Mesodermal cell (in vitro differentiated cells): ENCODE measurements around the gene F2RL3.

Experiments used
- H3K27ac ChIP-seq: 2 replicates; pipeline ENCODE4 v1.7.0; 2013; ENCODE audit warnings: mild to moderate bottlenecking, low read depth, low read length, moderate library complexity; ENCODE audit not compliant: severe bottlenecking
- H3K36me3 ChIP-seq: 2 replicates; pipeline ENCODE4 v1.7.1; 2013; ENCODE audit warnings: mild to moderate bottlenecking, low read length, moderate library complexity; ENCODE audit not compliant: control insufficient read depth, insufficient read depth
- H3K4me1 ChIP-seq: one replicate; pipeline ENCODE4 v1.7.1; 2013; ENCODE audit warnings: mild to moderate bottlenecking, low read length; ENCODE audit not compliant: insufficient read depth, control insufficient read depth, poor library complexity, severe bottlenecking
- H3K4me3 ChIP-seq: 2 replicates; pipeline ENCODE4 v1.7.0; 2013; ENCODE audit warnings: low read length, control low read depth, mild to moderate bottlenecking; ENCODE audit not compliant: insufficient read depth, poor library complexity, severe bottlenecking; ENCODE audit errors: extremely low read depth
- H3K9me3 ChIP-seq: 2 replicates; pipeline ENCODE4 v1.7.1; 2013; ENCODE audit warnings: mild to moderate bottlenecking, low read length, moderate library complexity; ENCODE audit not compliant: control insufficient read depth
- WGBS, 2 experiments: methylation state at CpG; one replicate each; pipeline ENCODE4 v1.1.5; 2013; ENCODE audit warnings: missing lambda C conversion rate in 2 of 2; ENCODE audit not compliant: insufficient coverage in 2 of 2; 5-methylcytosine and 5-hydroxymethylcytosine counted together

The F2RL3 gene

DNA sequence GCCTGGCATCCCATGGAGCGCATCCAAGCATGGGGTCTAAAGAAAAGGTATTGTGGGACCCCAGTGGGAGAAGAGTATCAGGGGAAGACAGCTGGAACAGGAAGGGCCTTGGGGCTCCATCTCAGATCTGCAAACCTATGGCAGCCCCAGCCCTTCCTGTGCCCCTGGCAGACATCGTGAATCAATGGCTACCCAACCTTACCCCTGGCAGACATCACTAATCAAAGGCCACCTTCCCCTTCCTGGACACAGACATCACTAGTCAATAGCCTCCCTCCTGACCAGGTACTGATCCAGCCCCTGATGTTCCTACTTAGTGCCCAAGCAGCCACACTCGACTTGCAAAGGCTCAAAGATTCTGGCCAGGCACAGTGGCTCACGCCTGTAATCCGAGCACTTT lies 15.8 kb downstream of the F2RL3 start:
- no peak overlapping the region for H3K4me3 ChIP-seq
- H3K9me3 ChIP-seq, result no peaks in the 10 kb centered on the region
- H3K4me1 ChIP-seq, result no peaks in the 10 kb centered on the region
- H3K36me3 ChIP-seq, result no peaks in the 10 kb centered on the region
- H3K27ac ChIP-seq, result no peak overlapping the region
- WGBS, 2 experiments, result 82 to 90% methylated on average over 3 to 5 of the region's 5 CpGs

DNA sequence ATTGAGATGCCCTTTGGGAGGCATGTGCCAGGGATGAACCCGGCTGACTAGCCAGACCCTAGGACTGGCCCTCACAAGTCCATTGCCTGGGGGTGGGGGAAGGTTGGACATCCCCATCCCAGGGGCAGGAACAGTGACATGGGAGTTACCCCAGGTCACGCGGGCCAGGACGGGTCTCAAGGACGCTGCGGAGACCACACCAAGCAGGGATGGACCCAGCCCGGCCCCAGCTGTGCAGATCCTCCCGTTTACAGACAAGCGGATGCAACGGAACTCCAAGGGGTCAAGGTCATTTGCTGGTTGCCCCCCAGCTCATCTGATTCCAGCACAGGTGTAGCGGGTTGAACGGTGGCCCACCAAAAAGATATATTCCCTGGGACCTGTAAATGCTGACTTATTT lies 20.0 kb downstream of the F2RL3 start:
- WGBS, 2 experiments, result 87 to 94% methylated on average over 12 of the region's 12 CpGs
- H3K27ac ChIP-seq, result no peak overlapping the region
- H3K36me3 ChIP-seq, result no peaks in the 10 kb centered on the region
- peaks cover 16% of the 10 kb centered on the region for H3K9me3 ChIP-seq
- no peaks in the 10 kb centered on the region for H3K4me1 ChIP-seq
- H3K4me3 ChIP-seq, result no peak overlapping the region

DNA sequence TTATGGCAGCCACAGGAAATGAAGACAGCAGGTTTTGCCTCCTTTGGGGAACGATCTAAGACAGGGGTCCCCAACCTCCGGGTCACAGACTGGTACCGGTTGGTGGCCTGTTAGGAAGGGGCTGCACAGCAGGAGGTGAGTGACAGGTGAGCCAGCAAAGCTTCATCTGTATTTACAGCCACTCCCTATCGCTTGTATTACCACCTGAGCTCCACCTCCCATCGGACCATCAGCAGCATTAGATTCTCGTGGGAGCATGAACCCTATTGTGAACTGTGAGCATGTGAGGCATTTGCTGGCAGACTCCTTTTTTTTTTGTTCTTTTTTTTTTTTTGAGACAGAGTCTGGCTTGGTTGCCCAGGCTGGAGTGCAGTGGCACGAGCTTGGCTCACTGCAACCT lies 22.2 kb downstream of the F2RL3 start:
- peaks cover 16% of the 10 kb centered on the region for H3K9me3 ChIP-seq
- no peak overlapping the region for H3K27ac ChIP-seq
- H3K4me3 ChIP-seq, result no peak overlapping the region
- 91 to 92% methylated on average over 5 to 6 of the region's 7 CpGs for WGBS, 2 experiments
- H3K36me3 ChIP-seq, result no peaks in the 10 kb centered on the region
- H3K4me1 ChIP-seq, result no peaks in the 10 kb centered on the region

DNA sequence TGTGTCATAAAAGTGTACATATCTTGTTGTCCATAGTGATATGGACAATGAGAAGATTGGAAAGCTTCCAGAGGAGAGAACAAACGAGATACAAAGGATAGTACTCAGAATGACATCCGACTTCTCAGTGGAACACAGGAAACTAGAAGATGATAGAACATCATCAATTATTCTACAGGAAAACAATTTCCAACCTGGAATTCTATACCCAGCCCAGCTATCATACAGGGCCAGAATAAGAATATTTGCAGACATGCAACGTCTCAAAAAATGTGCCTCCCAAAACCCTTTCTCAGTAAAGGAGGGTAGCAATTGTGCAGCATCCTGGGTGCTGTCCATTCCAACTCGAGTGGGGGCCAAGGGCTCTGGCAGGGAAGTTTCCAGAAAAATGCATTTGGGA lies 24.0 kb downstream of the F2RL3 start:
- Histone ChIP-seq H3K4me1 (no peaks in the 10 kb centered on the region), H3K36me3 (no peaks in the 10 kb centered on the region), H3K27ac (no peak overlapping the region), H3K9me3 (peaks cover 16% of the 10 kb centered on the region), H3K4me3 (no peak overlapping the region)
- 59 to 84% methylated on average over 2 to 3 of the region's 4 CpGs for WGBS, 2 experiments

DNA sequence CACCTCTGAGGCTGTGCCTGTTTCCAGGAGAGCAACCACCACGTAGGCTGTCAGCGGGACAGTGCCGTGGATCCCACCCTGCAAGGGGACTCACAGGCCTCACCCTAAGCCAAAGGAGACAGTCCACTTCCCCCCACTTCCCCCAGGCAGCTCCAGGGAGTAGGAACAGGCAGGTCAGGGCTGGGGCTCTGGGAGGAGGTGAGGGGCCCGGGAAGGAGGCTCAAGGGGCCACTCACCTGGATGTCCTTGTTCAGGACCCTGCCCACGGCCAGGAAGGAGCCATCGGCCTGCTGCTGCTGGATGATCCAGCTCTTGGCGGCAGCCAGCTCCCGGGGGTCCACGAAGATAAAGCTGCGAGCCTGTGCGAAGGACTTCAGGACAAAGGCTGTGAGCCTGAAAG lies 25.6 kb downstream of the F2RL3 start:
- Histone ChIP-seq H3K4me1 (no peaks in the 10 kb centered on the region), H3K36me3 (no peaks in the 10 kb centered on the region), H3K9me3 (peaks cover 16% of the 10 kb centered on the region), H3K27ac (no peak overlapping the region), H3K4me3 (no peak overlapping the region)
- 90 to 98% methylated on average over 8 to 9 of the region's 11 CpGs for WGBS, 2 experiments

DNA sequence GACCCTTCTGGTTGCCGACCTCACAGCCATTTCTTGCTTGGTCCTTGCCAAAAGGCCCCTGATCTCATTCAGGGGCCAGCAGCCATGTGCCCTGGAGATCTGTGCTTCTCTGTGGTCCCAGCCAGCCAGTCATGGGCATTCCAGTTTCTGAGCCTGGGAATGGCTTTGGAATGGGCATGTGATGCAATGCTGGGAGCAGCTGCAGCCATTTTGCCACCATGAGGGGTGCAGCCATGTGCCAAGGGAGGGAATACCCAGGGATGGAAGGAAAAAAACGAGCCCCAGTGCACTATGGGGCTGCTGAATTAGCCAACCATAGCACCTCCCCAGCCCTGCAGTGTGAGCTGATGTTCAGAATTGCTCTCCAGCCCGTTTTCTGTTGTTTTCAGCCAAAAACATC lies 26.3 kb downstream of the F2RL3 start:
- 61 to 71% methylated on average over 3 of the region's 3 CpGs for WGBS, 2 experiments
- Histone ChIP-seq H3K4me3 (no peak overlapping the region), H3K36me3 (no peaks in the 10 kb centered on the region), H3K27ac (no peak overlapping the region), H3K9me3 (peaks cover 16% of the 10 kb centered on the region), H3K4me1 (no peaks in the 10 kb centered on the region)

DNA sequence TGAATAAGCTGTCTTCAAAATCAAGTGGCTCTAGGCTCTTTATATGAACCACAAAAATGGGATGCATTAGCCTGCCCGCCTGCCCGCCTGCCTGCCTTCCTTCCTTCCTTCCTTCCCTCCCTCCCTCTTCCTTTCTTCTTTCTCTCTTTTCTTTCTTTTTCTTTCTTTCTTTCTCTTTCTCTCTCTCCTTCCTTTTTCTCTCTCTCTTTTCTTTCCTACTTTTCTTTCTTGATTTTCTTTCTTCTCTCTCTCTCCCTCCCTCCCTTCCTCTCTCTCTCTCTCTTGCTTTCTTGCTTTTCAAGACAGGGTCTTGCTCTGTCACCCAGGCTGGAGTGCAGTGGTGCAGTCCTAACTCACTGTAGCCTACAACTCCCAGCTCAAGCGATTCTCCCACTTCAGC lies 26.9 kb downstream of the F2RL3 start:
- no peaks in the 10 kb centered on the region for H3K36me3 ChIP-seq
- peaks cover 16% of the 10 kb centered on the region for H3K9me3 ChIP-seq
- no peak overlapping the region for H3K27ac ChIP-seq
- H3K4me3 ChIP-seq, result no peak overlapping the region
- 47 to 61% methylated on average over 2 to 3 of the region's 3 CpGs for WGBS, 2 experiments
- no peaks in the 10 kb centered on the region for H3K4me1 ChIP-seq

DNA sequence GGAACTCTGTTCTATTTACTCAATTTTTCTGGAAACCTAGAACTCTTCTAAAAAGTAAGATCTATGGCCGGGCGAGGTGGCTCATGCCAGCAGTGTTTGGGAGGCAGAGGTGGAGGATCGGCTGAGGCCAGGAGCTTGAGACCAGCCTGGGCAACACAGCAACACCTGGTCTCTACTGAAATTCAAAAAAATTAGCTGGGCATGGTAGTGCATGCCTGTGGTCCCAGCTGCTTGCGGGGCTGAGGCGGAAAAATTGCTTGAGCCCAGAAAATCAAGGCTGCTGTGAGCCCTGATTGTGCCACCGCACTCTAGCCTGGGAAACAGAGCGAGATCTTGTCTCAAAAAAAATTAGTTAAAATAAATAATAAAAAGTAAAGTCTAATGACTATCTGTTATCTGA lies 28.6 kb downstream of the F2RL3 start:
- H3K27ac ChIP-seq, result no peak overlapping the region
- WGBS, 2 experiments, result 65 to 68% methylated on average over 5 of the region's 7 CpGs
- peaks cover 12% of the 10 kb centered on the region for H3K9me3 ChIP-seq
- H3K4me1 ChIP-seq, result no peaks in the 10 kb centered on the region
- no peak overlapping the region for H3K4me3 ChIP-seq
- H3K36me3 ChIP-seq, result no peaks in the 10 kb centered on the region

DNA sequence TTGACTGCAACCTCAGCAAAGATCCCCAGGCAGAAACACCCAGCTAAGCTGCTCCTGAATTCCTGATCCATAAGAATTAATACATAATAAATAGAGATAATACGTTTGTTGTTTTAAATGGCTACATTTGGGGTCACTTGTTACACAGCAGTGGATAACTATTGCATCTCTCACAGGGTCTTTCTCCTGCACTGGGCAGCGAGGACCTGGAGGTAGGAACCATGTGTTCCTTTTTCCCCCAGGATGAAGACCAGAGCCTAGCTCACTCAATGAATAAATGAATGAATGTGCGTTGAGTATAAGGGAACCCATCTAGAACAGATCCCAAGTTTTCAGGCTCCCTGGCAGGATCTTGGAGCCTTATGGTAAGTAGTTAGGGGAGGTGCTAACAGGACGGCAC lies 30.7 kb downstream of the F2RL3 start:
- Histone ChIP-seq H3K9me3 (no peaks in the 10 kb centered on the region), H3K4me3 (no peak overlapping the region), H3K27ac (no peak overlapping the region), H3K4me1 (no peaks in the 10 kb centered on the region), H3K36me3 (no peaks in the 10 kb centered on the region)
- WGBS, 2 experiments, result 96 to 100% methylated on average over 2 to 3 of the region's 4 CpGs

DNA sequence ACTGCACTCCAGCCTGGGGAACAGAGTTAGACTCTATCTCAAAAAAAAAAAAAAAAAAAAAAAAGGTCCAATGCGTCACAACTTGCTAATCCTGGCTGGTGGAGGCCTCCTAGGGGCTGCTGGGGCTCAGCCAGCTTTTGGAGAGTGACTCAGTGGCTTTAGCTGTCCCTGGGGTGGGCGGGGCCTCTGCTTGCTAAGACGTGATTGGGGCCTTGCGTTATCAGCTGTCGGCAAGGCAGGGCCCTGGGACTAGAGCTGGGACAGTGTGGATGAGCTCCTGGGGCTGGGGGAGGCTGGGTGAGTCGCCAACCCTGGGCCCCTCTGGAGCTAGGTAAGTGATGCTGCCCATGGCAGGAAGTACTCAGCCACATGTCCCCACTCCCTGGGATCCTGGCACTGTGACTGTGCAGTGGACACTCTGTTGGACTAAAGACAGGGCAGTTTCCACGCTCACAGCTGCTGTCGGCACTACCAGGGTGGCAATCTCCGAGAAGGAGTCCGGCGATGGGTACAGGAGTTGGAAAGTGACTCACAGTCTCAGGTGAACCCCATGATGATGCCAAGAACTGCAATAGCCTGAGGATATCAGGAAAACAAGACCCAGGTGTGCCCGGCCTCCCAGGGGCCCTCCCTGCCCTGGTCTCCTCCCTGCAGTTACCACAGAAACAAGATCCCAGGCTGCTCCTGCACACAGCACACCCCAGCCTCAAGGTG lies 32.2 kb downstream of the F2RL3 start:
- Histone ChIP-seq H3K4me1 (no peaks in the 10 kb centered on the region), H3K9me3 (peaks cover 4% of the 10 kb centered on the region), H3K36me3 (no peaks in the 10 kb centered on the region), H3K4me3 (no peak overlapping the region), H3K27ac (no peak overlapping the region)
- WGBS, 2 experiments, result 69 to 86% methylated on average over 9 of the region's 12 CpGs

DNA sequence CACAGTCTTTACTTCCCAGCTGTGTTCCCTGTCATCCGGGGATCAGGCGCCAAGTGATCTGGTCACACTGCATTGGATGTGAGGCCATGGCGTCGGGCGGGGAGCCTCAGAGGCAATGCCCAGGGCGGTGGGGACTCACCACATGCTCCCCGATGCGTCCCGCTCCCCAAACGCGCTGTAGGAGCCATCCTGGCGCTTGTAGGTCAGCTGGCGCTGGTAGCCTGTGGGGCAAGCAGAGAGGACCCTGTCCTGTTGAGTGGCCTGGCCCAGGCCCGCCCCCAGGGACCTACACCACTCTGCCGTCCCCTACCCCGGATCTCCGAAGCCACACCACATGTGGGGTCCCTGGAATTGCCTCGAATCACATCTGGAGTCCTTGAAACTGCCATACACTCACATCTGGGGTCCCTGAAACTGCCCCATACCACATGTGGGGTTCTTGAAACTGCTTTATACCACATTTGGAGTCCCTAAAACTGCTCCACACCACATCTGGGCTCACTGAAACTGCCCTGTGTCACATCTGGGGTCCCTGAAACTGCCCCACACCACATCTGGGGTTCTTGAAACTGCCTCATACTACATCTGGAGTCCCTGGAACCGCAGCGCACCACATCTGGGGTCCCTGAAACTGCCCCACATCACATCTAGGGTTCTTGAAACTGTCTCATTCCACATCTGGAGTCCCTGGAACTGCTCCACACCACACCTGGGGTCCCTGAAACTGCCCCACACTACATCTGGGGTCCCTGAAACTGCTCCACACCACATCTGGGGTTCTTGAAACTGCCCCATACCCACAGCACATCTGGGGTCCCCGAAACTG lies 33.2 kb downstream of the F2RL3 start:
- H3K36me3 ChIP-seq, result no peaks in the 10 kb centered on the region
- peaks cover 4% of the 10 kb centered on the region for H3K9me3 ChIP-seq
- 95% methylated on average over 15 to 21 of the region's 21 CpGs for WGBS, 2 experiments
- H3K27ac ChIP-seq, result no peak overlapping the region
- H3K4me3 ChIP-seq, result no peak overlapping the region
- no peaks in the 10 kb centered on the region for H3K4me1 ChIP-seq
